SK-N-MC (cell line): ENCODE data around the gene KIF25.

Experiments
- EZH2 ChIP-seq: fragments of 200-600 bp; sonication (generic); IDR thresholded peaks from one replicate; pipeline ENCODE4 v1.6.1; 2017; ENCODE audit warnings: antibody characterized with exemption
- FOXP2 ChIP-seq: optimal IDR thresholded peaks from 2 replicates; pipeline ENCODE3; 2011; ENCODE audit warnings: mild to moderate bottlenecking, moderate library complexity; ENCODE audit not compliant: insufficient read depth; ENCODE audit errors: extremely low read length, control extremely low read depth
- POLR2AphosphoS5 ChIP-seq: IDR thresholded peaks from 2 replicates; pipeline ENCODE4 v1.6.1; 2012; ENCODE audit warnings: mild to moderate bottlenecking, low read depth, low read length, borderline replicate concordance

DNA sequence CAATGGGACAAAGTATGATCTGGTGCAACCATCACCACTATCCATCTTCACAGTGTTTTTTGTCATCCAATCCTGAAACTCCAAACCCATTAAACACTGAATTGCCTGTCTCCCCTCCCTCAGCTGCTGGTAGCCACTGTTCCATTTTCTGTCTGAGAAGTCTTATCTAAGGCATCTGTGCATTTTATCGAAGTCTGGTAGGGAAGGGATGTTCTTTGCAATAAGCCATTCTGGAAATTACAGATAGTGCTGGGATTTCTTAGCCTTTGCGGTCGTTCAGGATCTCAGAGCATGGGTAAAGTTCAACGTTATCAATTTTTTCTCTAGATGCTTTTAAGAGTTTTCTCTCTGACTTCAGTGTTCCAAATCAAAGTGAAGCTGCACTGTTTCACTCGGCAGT lies 24.1 kb downstream of the KIF25 start:
- no peak for TF ChIP-seq EZH2
- TF ChIP-seq POLR2AphosphoS5: no peak
- no peak for TF ChIP-seq FOXP2
